ENCODE measurements around the gene COG5.

COG5 gene

GRCh38 chr7:107463139-107464078, 100.3 kb downstream of the COG5 start:
- peak; percentile 76 for DNase-seq (ENCODE audit: low spot score)

DNA sequence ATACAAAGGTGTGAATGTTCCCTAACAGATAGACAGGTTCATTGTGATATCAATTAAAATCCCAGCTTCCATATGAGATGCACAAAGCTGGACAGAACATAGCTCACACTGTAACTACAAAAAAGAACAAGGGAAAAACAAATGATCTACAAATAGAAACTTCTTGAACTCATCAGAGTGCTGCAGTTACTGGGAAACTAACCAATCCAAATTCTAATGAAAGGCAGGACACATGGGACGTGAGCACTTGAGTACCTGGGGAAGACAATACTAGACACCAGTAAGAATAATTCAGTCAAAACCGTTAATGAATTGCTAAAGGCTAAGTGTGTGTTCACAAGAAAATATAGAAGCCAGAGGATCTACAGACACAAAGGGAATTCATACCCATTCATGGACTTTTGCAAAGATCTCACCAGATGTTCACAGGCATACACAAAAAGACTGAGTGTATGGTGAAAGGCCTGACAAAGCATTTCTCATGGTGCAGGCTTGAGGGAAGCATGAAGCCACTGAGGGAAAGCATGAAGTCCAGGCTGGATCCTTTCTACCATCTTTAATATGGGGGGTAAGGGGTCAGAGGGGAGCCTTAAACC, 101.7 kb downstream of the COG5 start:
- no peak for DNase-seq (ENCODE audit: low spot score)

GRCh38 chr7:107453388-107453787, 110.3 kb downstream of the COG5 start:
- DNase-seq (ENCODE audit: low spot score), result no peak

GRCh38 chr7:107450970-107451369, 112.8 kb downstream of the COG5 start:
- DNase-seq (ENCODE audit: low spot score), result no peak

GRCh38 chr7:107446988-107447387, 116.7 kb downstream of the COG5 start:
- DNase-seq (ENCODE audit: low spot score), result no peak

DNA sequence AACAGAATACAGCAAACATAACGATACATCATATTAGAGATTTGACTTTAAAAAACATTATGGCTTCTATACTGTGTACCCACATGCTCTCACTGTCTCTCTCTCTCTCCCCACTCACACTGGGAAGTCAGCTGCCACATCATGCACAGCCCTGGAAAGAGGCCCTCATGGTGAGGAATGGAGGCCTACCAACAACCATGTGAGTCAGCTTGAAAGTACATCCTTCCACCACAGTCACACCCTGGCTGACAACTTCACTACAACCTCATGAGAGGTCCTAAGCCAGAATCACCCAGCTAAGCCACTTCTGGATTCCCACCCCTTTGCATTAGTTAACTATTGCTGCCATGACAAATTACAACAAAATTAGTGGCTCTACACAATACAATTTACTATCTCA, 117.2 kb downstream of the COG5 start:
- DNase-seq (ENCODE audit: low spot score), result no peak

DNA sequence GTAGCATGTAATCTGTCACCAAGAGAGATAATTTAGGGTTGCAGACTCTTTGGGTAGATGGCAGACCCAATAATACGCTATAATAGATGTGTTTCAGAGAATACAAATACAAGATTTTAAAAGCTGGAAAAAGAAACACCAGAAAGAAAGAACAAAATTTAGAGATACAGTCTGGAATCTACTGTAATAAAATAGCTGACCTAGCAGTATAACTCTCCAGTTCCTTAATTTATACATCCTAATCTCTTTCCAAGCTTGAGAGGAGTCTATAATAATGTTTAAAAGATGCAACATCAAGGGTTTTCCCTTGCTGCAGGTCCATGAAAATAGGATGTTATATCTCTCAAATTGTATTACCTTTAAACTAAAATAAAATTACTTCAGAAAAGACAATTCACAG, 121.0 kb downstream of the COG5 start:
- no peak for DNase-seq (ENCODE audit: low spot score)

- no peak for DNase-seq (ENCODE audit: low spot score)
These were observed 121.9 kb downstream of the COG5 start for GRCh38 chr7:107441581-107442422.

GRCh38 chr7:107439025-107439424, 124.7 kb downstream of the COG5 start:
- DNase-seq (ENCODE audit: low spot score), result no peak

- DNase-seq (ENCODE audit: low spot score), result no peak
These were observed 128.0 kb downstream of the COG5 start for GRCh38 chr7:107435749-107436148.

DNA sequence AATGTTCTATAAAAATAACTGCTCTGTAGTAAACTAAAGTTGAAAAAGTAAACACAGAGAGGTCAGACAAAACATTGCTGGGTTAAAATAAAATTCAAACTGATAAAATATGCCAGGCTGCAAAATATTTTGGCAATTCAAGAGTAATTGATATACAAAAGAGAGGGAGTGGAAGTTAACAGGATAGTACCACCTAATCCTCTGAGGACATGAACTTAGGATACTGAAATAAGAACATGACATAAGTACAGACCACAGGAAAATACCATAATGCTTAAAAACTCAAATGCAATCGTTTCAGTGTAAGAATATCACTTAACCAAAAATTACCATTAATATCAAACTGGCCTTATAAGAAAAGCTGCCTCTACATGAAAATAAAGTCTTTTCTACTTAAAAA, 131.5 kb downstream of the COG5 start:
- DNase-seq (ENCODE audit: low spot score), result no peak

DNA sequence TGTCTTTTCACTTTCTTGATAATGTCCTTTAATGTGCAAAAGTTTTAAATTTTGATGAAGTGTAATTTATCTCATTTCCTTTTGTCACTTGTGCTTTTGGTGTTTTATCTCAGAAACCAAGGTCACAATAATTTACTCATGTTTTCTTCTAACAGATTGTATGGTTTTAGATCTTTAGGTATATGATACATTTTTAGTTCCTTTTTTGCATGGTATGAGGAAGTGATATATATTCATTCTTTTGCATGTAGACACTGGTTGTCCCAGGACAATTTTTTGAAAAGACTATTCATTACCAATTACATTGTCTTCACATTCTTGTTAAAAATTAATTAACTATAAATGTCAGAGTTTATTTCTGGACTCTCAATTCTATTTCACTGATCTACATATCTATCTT, 133.7 kb downstream of the COG5 start:
- DNase-seq (ENCODE audit: low spot score), result no peak

DNA sequence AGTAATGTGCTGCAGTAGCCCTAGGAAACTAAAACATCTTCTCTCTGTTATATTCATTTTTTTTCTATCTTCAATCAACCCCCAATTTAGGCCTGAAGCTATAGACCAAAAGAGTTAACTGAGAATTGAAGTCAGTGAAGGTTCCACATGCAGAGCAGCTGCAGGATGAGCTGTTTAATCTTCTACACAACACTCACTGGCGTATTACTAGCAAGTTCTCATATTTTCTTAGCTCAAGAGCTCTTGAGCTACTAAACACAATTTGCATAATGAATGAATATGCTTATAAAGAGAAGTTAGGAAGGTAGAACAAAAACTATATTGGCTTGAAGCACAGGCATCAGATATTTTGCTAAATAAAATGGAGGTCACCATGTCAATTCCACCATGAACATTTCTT, 135.1 kb downstream of the COG5 start:
- no peak for DNase-seq (ENCODE audit: low spot score)

DNA sequence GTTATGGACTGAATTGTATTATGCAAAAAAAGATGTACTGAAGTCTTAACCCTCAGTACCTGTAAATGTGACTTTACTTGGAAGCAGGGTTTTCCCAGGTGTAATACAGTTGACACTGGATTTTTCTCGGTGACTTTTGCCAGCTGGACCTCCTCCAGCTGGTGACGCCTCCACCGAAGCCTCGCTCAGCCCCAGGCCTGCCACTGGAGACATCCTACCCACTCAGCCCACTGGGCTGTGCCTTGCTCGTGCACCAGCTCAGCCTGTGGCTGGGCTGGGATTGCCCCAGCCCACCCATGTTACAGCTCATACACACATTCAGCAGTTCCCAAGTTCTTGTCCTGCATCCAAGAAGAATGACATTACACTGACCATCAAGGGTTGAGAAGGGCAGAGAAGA, 136.3 kb downstream of the COG5 start:
- no peak for DNase-seq (ENCODE audit: low spot score)

GRCh38 chr7:107414198-107414597, 149.5 kb downstream of the COG5 start:
- DNase-seq (ENCODE audit: low spot score), result no peak

- DNase-seq (ENCODE audit: low spot score), result no peak
These were observed 155.4 kb downstream of the COG5 start for GRCh38 chr7:107408349-107408748.

- DNase-seq (ENCODE audit: low spot score), result no peak
These were observed 158.2 kb downstream of the COG5 start for GRCh38 chr7:107405559-107405958.

DNA sequence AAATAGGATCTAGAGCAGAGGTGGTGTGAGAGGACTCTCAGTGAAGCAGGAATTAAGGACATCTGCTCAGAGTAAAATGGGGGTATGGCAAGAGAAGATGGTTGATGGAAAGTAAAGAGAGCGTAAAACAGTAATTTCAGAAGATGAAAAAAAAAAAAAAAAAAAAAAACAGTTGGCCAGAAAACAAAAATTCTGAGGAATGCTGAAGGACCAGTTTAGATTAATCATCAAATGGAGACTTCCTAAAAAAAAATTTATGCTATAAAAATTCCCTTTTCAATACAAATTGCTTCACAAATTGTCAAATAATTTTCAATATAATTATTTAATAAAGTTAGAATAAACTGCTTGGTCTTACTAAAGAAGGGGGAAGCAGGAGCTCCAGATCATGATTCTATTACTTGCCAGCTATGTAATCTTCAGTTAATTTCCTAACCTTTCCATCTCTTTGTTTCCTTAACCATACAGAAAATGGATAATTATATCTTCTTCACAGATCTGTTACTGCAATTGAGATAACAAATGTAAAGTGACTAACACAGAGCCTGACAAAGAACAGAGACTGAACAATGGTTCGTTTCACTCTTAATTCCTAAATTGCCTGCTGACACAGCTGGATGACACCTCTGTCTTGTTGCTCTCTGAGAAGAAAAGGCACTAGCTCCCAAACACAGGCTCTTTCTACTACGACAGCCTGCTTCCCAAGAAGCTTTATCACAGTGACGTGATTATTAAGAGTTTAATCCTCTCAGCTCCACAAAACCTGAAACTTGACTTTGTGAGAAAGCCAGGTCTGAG, 158.8 kb downstream of the COG5 start:
- DNase-seq (ENCODE audit: low spot score), result no peak

GRCh38 chr7:107398161-107398560, 165.6 kb downstream of the COG5 start:
- no peak for DNase-seq (ENCODE audit: low spot score)

DNA sequence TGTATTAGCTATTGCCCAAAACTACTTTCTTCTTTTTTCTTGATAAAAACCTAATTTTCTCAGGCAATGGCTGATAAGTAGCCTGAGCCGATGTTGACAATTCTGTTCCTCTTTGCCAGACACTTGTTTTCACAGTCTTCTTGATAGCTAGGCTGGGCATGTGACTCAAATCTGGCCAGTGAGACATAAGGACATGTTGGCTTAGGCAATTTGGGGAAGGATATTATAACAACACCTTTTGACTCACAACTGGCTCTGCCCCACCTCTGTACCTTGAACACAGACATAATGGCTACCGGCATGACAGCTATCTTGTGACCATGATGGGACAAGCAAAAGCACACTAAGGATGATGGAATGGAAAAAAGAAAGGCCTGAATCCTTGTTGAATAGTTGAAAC, 166.7 kb downstream of the COG5 start:
- DNase-seq (ENCODE audit: low spot score), result no peak

DNA sequence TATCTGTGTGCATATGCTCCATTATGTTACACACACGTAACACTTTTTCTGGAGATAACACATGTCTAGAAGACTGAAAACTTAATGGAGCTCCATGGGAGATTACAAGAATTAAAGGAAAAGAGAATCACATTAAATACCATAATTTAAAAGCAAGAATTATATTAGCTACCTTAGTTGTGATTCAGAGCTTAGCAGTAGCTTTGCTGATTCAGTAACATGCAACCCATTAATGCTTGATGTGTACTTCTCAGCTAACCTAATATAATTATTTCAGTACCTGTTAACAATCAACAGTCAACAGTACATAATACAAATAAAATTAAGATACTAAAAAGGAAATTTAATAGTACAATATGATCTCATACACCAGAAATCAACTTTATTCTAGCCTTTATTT, 167.6 kb downstream of the COG5 start:
- no peak for DNase-seq (ENCODE audit: low spot score)

DNA sequence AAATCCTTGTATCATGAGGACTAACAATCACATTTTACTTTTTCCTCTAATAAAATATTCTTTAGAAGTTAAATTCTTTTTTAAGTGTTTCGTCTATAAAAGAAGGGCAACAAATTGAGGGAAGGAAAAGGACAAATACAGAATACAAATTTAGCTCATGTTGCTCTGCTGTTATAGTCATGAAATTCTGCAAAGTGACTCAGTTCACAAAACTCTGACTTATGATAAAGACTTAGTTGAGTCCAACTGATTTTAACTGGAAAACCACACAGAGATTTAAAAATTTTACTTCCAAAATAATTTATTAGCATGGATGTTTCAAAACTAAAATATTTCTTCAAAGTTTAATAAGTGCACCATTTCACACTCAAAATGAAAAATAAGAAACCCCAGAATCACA, 168.9 kb downstream of the COG5 start:
- DNase-seq (ENCODE audit: low spot score), result no peak
